Measurements from ENCODE around the gene ST8SIA6. TPM values are rescaled to one million over a fixed set of nuclear protein-coding genes. Genes with fewer than 3 reads are reported as not detected.

ST8SIA6 gene
- total and polyA plus RNA-seq, 2 of the 8 experiments (the other 6 are each of a cell fraction or from before 2014, with no cell fraction given) = 0.70 to 1.1 TPM

DNA sequence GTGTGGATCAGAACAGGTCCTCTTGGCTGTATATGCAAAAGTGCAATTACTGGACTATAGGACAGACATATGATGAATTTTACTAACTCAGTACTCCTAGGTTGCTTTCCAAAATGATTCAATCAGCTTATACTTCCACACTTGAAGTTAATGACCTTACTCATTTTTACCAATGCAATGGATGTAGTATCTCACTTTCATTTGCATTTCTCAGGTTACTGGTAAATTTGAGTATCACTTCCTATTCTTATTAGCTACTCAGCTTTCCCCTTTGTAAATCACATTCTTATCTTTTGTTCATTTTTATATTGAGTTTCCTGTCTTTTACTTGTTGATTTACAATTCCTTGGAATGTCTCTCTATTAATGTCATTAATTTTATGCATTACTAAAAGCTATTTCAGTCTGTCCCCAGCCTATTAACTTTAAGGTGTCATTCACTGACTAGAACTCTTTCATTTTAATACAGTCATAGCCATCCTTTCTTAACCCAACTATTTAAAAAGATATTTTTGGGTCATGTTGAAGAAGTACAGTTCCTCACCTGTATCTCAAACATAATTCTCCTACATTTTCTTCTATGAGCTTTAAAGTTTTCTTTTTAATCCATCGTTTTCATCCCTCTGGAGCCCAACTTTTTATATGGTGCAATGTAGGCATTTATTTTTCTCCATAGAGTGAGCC lies 137.8 kb downstream of the ST8SIA6 start:
- Histone ChIP-seq H3K4ac (replicated peaks; ENCODE audit: insufficient read length, low read depth, low read length) (no peak overlapping the region), H2BK5ac (ENCODE audit: low read depth, low read length) (no peak overlapping the region), H2AFZ (ENCODE audit: low read length) (no peak overlapping the region), H4K20me1 (replicated peaks in 1 of 2; ENCODE audit: control insufficient read depth in 1 of 2, insufficient read depth in 2 of 2, low read length in 2 of 2) (no peaks in the 10 kb centered on the region), H2BK12ac (ENCODE audit: low read depth, low read length) (no peak overlapping the region), H2AK5ac (ENCODE audit: low read depth, low read length) (no peak overlapping the region), H3K79me2 (ENCODE audit: control insufficient read depth in 1 of 2, insufficient read depth in 2 of 2, low read length in 2 of 2) (no peaks in the 10 kb centered on the region), H3K36me3 (ENCODE audit: control insufficient read depth in 2 of 4, insufficient read depth in 4 of 4, low read length in 3 of 4) (no peaks in the 10 kb centered on the region), H2BK20ac (ENCODE audit: low read length) (no peak overlapping the region), H3K18ac (ENCODE audit: extremely low read depth, low read length) (no peak overlapping the region), H4K8ac (ENCODE audit: extremely low read depth, insufficient read depth, low read length) (no peak overlapping the region), H4K5ac (ENCODE audit: insufficient read length, low read depth, low read length) (no peak overlapping the region), H3K79me1 (ENCODE audit: low read depth, low read length) (no peaks in the 10 kb centered on the region), H4K91ac (replicated peaks; ENCODE audit: insufficient read length, low read length) (no peak overlapping the region), H2BK15ac (ENCODE audit: low read length) (no peak overlapping the region), H3K4me3 (ENCODE audit: extremely low read depth in 1 of 4, insufficient read depth in 2 of 4, low read depth in 3 of 4, low read length in 4 of 4) (no peak overlapping the region), H3K4me1 (replicated peaks in 1 of 4; ENCODE audit: control insufficient read depth in 3 of 4, insufficient read depth in 4 of 4, low read length in 3 of 4) (no peaks in the 10 kb centered on the region), H3K9ac (replicated peaks in 1 of 4; ENCODE audit: extremely low read depth in 1 of 4, low read depth in 3 of 4, low read length in 3 of 4) (no peak overlapping the region), H3K9me3 (ENCODE audit: insufficient read depth in 2 of 2, low read depth in 1 of 2, low read length in 1 of 2) (no peaks in the 10 kb centered on the region), H3K23ac (ENCODE audit: insufficient read length) (no peak overlapping the region), H3K27me3 (replicated peaks in 1 of 4; ENCODE audit: control insufficient read depth in 3 of 4, extremely low read depth in 1 of 4, insufficient read depth in 3 of 4, low read length in 3 of 4) (no peaks in the 10 kb centered on the region), H3K56ac (replicated peaks; ENCODE audit: insufficient read length, low read depth, low read length) (no peak overlapping the region), H3K14ac (ENCODE audit: insufficient read length) (no peak overlapping the region), H2BK120ac (replicated peaks; ENCODE audit: low read depth, low read length) (no peak overlapping the region), H3K27ac (ENCODE audit: low read depth, low read length) (no peak overlapping the region), H3K23me2 (ENCODE audit: low read depth, low read length) (no peaks in the 10 kb centered on the region), H3K4me2 (ENCODE audit: insufficient read depth in 1 of 2, low read depth in 2 of 2, low read length in 2 of 2) (no peak overlapping the region)
- FAIRE-seq (no peak), DNase-seq (ENCODE audit: low read depth in 1 of 2, low spot score in 2 of 2) (no peak)
- ChIA-PET CTCF (ENCODE audit: partially characterized antibody) (interaction anchor here (0.7 kb wide), 1 partner anchor 16 kb away, joined by 3 read pairs; no protein-coding TSS in a partner anchor), POLR2A (ENCODE audit: partially characterized antibody) (no interaction called here)
- WGBS, 2 experiments (ENCODE audit: extremely low coverage in 1 of 2, insufficient coverage in 1 of 2, insufficient read length in 1 of 2, insufficient replicate concordance in 2 of 2, low coverage in 1 of 2, low lambda C conversion rate in 2 of 2, missing lambda C conversion rate in 1 of 2) = 77% methylated on average over 1 of the region's 1 CpG; no CpG with 5 or more reads in 1 of the 2 experiments
- TF ChIP-seq CBX8 (IDR thresholded peaks at IDR 0.05; ENCODE audit: borderline replicate concordance, low read depth, low read length) (no peak), EP300 (IDR thresholded peaks at IDR 0.05; ENCODE audit: borderline replicate concordance in 1 of 2, low read depth in 2 of 2, low read length in 2 of 2) (no peak), BCL11A (IDR thresholded peaks at IDR 0.05; ENCODE audit: low read depth in 2 of 2, low read length in 2 of 2) (no peak), EZH2 (IDR thresholded peaks at IDR 0.05; ENCODE audit: low read depth, low read length, severe bottlenecking) (no peak), HDAC2 (IDR thresholded peaks at IDR 0.05; ENCODE audit: borderline replicate concordance in 1 of 2, low read depth in 2 of 2, low read length in 2 of 2) (no peak), CHD1 (IDR thresholded peaks at IDR 0.05; ENCODE audit: low read depth, low read length) (no peak), SRF (IDR thresholded peaks at IDR 0.05; ENCODE audit: low read depth, low read length) (no peak), SIX5 (IDR thresholded peaks at IDR 0.05; ENCODE audit: low read depth, low read length) (no peak), POLR2AphosphoS5 (IDR thresholded peaks at IDR 0.05; ENCODE audit: low read depth, low read length) (no peak), CBX5 (IDR thresholded peaks at IDR 0.05; ENCODE audit: low read depth, low read length) (no peak), CHD2 (IDR thresholded peaks at IDR 0.05; ENCODE audit: low read length) (no peak), POLR2A (IDR thresholded peaks at IDR 0.05; ENCODE audit: control extremely low read depth in 1 of 2, low read depth in 2 of 2, low read length in 2 of 2) (no peak), PHF8 (conservative IDR thresholded peaks at IDR 0.05; ENCODE audit: low read depth, low read length) (no peak)
- TF ChIP-seq, protein P1, sequence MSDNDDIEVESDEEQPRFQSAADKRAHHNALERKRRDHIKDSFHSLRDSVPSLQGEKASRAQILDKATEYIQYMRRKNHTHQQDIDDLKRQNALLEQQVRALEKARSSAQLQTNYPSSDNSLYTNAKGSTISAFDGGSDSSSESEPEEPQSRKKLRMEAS (IDR thresholded peaks at IDR 0.05) = no peak

All from H1 (cell line).